Renal pelvis (tissue), 4 donors: Measurements from ENCODE around the gene SGMS2. TPM values are rescaled to one million over a fixed set of nuclear protein-coding genes. Genes with fewer than 3 reads are reported as not detected.
"Not testable (repeated sequence)": the region's sequence is repeated elsewhere in the genome, so short reads cannot be mapped to it uniquely, and the experiment has no call there.

ENCODE experiments used
- DNase-seq: peaks from one replicate; pipeline ENCODE4 v3.0.0-alpha.2; 2013
- polyA plus RNA-seq, 3 donors: library from polyadenylated mRNA; unstranded; fragments of 120-200 nt; gene quantifications; one replicate each; pipeline ENCODE4 v1.2.1, GENCODE V29; 2013; ENCODE audit not compliant: insufficient read length in 3 of 3

Gene SGMS2
- polyA plus RNA-seq, 3 donors = 10.8 to 15.9 (median 14.2) TPM

DNA sequence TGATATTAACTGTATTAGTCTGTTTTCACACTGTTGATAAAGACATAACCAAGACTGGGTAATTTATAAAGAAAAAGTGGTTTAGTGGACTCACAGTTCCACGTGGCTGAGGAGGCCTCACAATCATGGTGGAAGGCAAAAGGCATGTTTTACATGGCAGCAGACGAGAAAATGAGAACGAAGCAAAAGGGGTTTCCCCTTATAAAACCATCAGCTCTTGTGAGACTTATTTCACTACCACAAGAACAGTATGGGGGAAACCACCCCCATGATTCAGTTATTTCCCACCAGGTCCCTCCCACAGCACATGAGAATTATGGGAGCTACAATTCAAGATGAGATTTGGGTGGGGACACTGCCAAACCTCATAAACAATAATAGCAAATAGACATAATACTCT lies 80.3 kb downstream of the SGMS2 start:
- not testable (repeated sequence) for DNase-seq

DNA sequence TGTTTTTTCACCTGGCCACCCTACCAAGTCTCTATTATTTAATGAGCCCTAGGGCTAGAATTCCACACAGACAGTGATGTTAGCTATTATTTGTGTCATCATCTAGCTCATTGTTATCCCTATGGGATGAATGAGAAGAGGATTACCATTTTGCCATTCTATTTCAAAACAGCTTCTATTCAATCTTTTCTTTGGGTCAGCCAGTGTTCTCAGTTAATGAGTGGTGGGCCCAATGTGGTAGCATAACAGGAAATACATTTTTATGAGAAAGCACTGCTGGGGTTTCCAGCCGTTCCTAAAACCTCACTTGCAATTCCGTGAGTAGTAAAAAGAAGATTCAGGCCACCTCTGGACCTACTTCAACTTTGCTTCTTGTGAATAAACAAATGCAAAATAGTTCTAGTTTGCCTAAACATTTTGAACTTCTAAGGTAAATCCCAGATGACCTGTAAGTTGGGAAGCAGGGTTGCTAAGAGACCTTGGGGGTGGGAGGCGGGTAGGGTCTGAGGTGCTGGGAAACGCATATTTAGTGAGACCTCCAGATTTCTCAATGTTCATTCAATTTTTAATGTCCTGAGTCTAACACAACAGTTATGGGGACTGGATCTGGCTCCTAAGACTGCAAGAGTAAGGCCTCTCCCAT lies 81.8 kb downstream of the SGMS2 start:
- no peak for DNase-seq

DNA sequence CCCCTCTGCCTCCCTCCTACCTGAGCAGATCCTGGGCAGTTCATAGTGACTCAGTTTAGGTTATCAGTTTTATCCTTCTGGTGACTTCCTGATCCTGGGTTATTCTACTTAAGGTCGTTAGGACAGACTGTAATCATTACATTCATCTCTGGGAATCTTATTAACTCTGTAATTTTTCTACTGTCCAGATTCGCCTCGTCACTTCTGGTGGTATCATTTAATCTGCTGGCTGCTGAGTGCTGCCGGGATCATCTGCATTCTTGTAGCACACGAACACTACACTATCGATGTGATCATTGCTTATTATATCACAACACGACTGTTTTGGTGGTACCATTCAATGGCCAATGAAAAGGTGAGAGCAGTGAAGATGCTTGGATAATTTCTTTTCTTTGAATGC lies 83.6 kb downstream of the SGMS2 start:
- no peak for DNase-seq

DNA sequence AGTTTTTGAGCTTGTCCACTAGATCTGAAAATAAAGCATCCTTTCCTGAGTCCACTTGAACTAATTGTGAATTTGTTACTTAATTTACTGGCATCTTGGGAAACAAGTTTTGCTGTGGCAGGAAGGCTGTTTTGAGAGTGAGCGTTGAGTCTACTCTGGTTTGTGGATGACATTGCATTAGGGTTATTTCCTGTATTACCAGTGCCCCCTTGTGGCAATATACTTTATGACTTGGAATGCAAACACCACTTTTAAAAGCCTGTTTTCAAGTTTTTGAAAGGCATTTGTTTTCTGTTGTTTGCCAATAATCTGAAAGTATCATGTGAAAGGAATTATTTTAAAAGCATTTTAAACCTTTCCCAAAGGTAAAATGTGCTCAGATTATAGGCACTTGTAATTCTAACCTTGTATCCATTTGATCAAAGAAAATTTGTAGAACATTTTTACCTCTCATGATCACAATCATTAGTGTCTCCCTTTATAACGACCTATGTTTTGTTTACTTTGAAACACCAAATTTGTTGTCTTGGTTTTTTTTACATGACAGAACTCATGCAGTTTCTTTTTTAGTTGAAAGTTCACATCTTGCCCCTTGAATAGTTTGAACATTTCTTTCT lies 88.7 kb downstream of the SGMS2 start:
- DNase-seq = peak; percentile 65

DNA sequence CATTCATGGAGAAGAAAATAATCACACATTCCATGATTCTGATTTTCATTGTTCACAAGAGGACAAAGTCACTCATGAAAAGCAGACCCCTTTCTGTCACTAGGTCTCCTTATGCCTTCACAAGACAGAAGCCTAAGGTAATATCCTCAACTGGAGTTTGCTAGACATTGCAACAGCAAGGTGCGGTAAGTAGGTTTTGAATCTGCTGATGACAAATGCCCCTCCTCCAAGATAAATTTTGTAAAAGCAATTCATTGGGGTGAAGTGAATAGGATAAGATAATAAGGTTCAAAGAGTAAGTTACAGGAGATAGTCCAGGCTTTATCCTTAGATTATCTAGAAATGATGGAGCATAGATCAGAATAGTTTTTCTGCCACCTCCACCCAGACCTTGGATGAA lies 90.5 kb downstream of the SGMS2 start:
- DNase-seq = no peak

DNA sequence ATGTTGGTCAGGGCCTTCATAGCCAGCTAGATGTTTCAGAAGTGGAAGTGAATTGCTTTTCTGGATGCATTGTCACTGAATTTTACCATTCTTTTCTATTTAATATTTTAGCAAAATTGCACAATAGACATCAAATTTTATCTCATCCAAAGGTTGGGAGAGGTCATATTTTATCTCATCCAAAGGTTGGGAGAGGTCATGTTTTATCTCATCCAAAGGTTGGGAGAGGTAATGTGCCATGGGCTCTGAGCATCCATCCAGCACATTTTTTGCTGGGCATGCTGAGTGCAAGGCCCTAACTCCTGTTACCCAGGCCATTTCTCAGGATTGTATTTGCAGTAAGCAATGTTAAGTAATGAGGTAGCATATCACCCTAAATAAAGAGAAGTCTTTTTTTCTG lies 91.9 kb downstream of the SGMS2 start:
- DNase-seq = no peak

DNA sequence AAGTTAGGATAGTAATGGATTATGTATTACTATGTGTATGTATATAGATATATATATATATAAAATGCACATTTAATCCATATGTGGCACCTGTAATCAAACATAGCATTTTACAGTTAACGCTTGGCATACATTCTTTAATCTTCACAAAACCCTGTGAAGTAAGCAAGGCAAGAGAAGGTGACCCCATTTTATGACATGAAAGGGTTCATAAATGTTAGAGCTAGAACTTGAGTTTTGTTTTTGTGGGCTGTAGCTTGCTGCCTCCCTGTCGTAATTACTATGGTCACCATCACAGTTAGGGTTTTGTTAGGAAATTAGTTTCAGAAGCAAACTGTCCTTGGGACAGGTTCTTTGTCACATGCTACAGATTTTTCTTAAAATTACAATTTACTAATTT lies 92.8 kb downstream of the SGMS2 start:
- no peak for DNase-seq

DNA sequence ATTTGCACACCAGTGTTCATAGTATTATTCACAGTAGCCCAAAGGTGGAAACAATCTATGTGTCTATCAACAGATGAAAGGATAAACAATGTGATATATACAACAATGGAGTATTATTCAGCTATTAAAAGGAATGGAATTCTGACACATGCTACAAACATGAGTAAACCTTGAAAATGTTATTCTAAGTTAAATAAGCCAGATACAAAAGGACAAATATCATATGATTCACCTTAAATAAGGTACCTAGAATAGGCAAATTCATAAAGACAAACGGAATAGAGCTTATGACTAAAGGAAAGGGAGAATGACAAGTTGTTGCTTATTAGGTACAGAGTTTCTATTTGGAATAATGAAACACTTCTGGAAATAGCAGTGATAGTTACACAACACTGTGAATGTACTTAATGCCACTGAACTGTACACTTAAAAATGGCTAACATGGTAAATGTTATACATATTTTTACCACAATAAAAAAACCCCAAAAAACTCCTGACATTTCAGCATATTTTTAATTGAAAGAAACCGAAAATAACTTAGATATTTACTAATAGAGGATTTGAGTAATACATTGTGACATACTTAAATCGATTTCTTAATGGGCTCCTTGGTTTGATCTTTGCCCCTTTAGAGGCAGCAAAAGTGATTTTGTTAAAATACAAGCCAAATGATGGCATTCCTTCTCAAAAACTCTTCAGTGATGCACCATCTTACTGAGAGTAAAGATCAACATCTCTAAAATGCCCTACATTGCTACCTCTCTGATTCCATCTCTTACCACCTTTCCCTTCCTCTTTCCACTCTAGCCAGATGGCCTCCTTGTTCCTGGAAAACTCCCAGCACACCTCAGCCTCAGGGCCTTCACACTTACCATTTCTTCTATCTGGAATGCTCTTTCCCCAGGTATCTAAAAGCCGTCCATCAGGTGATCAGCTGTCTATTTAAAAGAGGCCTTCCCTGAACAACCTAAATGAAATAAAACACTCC lies 98.0 kb downstream of the SGMS2 start:
- no peak for DNase-seq

DNA sequence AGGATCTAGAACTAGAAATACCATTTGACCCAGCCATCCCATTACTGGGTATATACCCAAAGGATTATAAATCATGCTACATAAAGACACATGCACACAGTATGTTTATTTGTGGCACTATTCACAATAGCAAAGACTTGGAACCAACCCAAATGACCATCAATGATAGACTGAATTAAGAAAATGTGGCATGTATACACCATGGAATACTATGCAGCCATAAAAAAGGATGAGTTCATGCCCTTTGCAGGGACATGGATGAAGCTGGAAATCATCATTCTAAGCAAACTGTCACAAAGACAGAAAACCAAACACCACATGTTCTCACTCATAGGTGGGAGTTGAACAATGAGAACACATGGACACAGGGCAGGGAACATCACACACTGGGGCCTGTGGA lies 101.0 kb downstream of the SGMS2 start:
- DNase-seq = not testable (repeated sequence)

DNA sequence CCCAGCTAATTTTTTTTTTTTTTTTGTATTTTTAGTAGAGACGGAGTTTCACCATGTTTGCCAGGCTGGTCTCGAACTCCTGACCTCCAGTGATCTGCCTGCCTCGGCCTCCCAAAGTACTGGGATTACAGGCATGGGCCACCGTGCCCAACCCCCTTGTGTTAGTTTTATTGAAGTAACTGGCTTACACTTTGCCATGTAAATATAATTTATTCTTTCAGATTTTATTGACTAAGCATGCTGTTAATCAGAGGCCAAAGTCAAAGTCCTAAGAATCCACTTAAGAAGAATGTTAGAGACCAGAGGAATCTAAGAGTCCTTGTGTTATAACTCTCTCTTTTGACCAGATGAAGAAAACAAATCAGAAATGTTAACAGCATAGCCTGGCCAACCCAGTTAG lies 102.1 kb downstream of the SGMS2 start:
- not testable (repeated sequence) for DNase-seq

DNA sequence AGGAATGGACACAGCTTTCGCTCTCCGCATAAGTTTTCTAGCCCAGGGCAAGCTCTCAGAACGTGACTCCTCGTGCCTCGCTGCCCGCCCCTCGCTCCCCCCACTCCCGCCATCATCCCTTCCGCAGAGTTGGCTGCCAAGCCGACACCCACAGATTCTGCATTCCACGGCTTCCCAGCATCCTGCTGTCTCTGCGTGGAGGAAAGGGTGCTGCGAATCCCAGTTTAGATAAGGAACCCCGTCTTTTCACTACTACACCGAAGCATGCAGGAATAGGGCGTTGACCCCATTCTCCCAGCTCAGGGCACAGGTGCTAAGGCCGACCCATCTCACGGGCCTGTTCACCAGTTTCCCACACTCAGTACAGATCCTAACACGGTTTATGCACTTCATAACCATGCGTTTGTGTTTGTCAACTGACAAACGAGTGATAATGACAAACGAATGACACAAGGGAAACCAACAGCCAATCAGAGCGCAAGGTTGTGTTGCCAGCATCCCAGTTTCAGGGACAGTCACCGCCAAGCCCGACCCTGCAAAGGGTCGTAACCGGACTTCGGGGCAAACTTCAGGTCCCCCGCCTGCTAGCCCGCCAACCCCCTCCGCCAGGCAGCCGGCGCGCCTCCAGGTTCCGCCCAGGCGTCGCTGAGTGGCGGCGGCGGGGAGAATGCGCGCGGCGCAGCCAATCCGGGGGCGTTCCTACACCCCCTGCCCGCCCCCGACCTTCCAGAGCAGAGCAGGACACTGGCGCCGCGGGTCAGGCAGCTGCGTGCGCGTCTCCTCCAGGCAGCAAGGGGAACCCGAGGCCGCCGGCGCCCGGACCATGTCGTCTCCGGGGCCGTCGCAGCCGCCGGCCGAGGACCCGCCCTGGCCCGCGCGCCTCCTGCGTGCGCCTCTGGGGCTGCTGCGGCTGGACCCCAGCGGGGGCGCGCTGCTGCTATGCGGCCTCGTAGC lies 106.4 kb downstream of the SGMS2 start, which contains the start of gene CYP2U1:
Gene CYP2U1, plus strand, starts transcription at position 729 of the 954 bp plus-strand sequence. Its CDS starts 95 bp downstream, at position 824.
- peak; percentile 76 for DNase-seq

DNA sequence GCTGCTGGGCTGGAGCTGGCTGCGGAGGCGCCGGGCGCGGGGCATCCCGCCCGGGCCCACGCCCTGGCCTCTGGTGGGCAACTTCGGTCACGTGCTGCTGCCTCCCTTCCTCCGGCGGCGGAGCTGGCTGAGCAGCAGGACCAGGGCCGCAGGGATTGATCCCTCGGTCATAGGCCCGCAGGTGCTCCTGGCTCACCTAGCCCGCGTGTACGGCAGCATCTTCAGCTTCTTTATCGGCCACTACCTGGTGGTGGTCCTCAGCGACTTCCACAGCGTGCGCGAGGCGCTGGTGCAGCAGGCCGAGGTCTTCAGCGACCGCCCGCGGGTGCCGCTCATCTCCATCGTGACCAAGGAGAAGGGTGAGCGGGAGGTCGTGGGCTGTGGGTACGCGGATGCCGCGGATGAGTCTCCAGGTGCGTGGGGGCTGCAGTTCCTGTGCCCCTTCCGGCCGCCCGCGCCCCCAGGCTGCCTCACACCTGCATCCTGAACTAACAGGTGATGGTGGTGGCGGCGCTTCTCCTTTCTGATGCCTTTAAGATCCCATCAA lies 107.1 kb downstream of the SGMS2 start:
- DNase-seq = no peak

DNA sequence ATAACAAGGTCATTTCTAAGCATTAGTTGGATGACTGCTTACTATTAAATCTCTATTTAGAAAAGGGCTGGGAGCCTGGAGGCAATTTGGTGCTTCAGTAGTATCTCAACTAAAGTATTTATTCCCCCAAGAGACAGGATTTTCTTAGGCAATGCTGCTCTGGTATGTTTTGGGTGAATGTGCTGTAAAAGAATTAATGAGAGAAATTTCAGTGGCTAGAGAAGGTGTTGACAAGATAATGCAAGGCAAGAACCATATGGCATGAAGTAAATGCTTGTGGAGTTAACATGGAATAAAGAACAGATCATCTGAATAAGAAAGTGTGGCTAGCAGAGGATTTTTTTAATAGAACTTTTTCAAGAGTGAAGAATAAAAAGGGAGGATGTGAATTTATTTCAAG lies 110.5 kb downstream of the SGMS2 start:
- DNase-seq = no peak

DNA sequence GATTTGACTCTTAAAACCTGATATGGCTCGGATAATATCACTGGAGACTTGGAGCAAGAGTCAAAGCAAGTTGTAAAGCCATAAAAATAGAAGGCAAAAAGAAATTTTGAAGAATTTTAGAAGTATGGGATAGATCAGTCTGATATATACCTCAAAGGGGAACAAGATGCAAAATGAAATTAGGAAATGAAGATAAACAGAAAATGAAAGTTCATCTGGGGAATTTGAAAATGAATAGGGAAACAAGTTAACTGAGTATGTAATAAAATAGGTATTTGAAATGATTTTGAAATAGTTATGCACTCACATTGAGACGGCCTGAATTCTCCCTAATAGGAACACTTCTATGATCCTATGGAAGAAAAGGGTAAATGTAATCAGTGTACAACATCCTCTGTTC lies 112.3 kb downstream of the SGMS2 start:
- no peak for DNase-seq

DNA sequence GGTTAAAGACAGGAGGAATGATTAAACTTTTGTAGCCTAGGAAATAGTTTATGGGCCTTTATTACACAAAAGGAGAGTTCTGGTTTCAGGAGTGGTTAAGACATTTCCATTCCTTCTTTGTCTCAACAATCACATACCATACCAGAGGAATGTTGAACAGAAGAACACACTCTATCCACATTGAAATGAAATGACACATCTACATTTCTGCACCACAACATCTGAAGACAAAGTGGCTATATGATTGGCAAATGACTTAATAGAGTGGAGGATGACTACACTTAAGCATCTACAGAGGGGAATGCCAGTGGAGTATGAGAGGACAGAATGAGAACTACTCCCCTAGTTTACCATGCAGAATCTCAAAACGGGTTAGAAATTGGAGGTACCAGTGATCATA lies 114.6 kb downstream of the SGMS2 start:
- DNase-seq = no peak

DNA sequence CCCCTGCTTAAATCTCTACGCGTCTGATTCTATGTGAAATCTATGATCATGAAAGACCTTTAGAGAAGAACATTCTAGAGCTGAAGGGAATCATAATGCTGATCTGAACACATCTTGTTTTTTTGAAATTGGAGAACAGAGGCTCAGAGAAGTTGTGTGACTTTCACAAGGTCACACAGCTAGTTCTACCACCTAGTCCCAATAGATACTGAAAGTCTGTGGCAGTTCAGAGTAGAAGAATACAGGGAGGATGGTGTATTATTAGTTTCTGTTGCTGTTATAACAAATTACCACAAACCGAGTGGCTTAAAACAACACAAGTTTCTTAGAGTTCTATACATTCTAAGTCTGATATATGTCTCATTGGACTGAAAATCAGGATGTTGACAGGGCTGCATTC lies 121.1 kb downstream of the SGMS2 start:
- no peak for DNase-seq

DNA sequence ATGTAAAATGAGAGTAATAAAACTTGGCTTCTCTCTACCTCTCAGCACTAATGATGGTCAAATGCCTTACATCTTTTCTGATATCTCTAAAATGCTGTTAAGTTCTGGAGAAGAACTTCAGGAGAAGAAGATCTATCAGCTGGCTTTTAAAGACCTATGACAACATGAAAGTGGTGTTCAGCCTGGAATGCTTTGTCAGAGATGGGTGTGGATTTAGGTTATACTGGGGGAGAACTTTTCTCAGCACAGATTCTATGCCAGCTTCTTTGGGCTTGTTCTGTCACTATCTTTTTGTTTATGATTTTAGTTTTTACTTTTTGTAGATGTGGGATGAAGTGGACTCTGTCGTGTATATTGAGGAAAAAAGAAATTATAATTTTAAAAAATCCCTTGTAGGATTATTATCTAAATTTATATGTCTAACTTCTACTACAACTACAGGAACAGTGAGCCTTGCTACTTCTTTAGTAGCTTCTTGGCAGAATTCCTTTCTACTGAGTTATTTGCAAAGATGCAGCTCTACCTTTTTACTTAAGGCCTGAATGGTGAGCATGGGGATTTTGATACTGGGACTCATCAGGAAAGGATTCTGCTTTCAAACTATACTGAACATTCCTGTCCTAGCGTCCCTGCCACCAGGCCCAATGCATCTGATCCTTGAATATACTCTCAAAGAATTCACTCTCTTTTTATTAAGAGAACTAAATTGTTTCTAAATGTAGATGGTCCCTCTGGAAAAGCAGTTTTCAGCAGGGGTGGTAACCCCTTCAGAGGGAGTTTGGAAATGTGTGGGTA lies 126.2 kb downstream of the SGMS2 start:
- no peak for DNase-seq

DNA sequence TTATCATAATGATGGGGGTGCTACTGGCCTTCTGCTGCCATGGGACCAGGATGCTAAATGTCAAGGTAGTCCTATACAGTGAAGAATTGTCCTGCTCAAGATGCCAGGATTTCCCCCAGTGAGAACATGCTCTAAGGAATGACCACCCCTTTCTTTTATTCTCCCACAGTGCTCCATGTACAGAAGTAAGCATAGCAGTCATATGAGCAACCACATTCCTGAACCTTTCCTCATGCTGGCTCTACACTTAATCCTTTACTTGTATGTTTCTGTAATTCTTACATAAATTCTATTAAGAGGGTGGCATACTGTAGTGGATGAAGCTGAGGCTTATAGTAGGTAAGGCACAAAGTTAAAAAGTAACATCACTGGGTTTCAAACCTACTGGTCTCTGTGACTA lies 126.8 kb downstream of the SGMS2 start:
- DNase-seq = no peak

DNA sequence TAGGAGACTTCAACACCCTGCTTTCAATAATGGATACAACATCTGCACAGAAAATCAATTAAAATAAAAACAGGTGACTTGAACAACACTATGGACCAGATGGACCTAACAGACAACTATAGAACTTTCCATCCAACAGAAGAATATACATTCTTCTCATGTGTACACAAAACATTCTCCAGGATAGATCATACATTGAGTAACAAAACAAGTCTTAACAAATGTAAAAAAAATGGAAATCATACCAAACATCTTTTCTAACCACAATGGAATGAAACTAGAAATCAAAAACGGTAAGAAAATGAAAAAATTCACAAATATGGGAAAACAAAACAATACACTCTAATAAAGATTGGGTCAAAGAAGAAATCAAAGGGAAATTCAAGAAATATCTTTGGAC lies 131.3 kb downstream of the SGMS2 start:
- no peak for DNase-seq
